Spleen (tissue), 7 donors: ENCODE results near the gene USP15.

ENCODE experiments used
- POLR2AphosphoS5 ChIP-seq, 3 donors: sonication (generic); formaldehyde crosslinking; IDR thresholded peaks; one replicate each; pipeline ENCODE4 v1.5.1; 2017; ENCODE audit warnings: antibody characterized with exemption in 3 of 3
- TF ChIP-seq, protein P1 (sequence below), 11 experiments: fragments of 200-600 bp in 7 of 11; fragments of 450-650 bp in 4 of 11; sonication (generic) in 4 of 11; IDR thresholded peaks in 8 of 11; conservative IDR thresholded peaks in 3 of 11; 1 replicate in 7 of 11; 2 replicates in 4 of 11; pipeline versions ENCODE4 v1.4.0 to v1.8.0; 2016 to 2021; ENCODE audit warnings: antibody characterized with exemption in 11 of 11, inconsistent platforms in 4 of 11, mild to moderate bottlenecking in 1 of 11
- donor health status: DM: no; HTN: no; CAD: no; lungs with moderate emphysema.
- donor health status: DM: no; HTN: no; CAD: no.
- donor health status: DM: no; HTN: no; CAD: no.

DNA sequence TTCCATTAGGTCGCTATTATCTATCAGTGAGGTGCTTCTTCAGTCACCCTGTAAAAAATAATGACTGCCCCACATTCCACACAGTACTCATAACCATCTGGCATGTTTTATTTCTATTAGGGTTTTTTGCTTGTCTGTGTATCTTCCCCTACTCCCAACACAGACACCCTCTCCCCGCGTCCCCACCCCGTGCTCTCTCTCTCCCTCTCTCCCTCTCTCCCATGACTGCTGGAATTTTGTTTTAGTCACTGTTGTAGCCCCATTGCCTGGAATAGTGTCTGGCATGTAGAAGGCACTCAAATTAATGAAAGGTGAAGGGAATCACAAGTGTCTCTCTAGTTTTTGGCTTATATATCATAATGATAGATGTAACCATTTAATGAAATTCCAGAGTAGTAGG is 103.3 kb downstream of the USP15 start:
- TF ChIP-seq, protein P1, sequence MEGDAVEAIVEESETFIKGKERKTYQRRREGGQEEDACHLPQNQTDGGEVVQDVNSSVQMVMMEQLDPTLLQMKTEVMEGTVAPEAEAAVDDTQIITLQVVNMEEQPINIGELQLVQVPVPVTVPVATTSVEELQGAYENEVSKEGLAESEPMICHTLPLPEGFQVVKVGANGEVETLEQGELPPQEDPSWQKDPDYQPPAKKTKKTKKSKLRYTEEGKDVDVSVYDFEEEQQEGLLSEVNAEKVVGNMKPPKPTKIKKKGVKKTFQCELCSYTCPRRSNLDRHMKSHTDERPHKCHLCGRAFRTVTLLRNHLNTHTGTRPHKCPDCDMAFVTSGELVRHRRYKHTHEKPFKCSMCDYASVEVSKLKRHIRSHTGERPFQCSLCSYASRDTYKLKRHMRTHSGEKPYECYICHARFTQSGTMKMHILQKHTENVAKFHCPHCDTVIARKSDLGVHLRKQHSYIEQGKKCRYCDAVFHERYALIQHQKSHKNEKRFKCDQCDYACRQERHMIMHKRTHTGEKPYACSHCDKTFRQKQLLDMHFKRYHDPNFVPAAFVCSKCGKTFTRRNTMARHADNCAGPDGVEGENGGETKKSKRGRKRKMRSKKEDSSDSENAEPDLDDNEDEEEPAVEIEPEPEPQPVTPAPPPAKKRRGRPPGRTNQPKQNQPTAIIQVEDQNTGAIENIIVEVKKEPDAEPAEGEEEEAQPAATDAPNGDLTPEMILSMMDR (IDR thresholded peaks at IDR 0.05 in 8 of 11, conservative IDR thresholded peaks at IDR 0.05 in 3 of 11): no peak
- no peak for TF ChIP-seq POLR2AphosphoS5 (IDR thresholded peaks at IDR 0.05)
